ENCODE results near the gene RCOR2. TPM values are rescaled to one million over a fixed set of nuclear protein-coding genes. Genes with fewer than 3 reads are reported as not detected.

The RCOR2 gene
- total RNA-seq, 1 experiment from 2014 or later = 77.4 TPM

DNA sequence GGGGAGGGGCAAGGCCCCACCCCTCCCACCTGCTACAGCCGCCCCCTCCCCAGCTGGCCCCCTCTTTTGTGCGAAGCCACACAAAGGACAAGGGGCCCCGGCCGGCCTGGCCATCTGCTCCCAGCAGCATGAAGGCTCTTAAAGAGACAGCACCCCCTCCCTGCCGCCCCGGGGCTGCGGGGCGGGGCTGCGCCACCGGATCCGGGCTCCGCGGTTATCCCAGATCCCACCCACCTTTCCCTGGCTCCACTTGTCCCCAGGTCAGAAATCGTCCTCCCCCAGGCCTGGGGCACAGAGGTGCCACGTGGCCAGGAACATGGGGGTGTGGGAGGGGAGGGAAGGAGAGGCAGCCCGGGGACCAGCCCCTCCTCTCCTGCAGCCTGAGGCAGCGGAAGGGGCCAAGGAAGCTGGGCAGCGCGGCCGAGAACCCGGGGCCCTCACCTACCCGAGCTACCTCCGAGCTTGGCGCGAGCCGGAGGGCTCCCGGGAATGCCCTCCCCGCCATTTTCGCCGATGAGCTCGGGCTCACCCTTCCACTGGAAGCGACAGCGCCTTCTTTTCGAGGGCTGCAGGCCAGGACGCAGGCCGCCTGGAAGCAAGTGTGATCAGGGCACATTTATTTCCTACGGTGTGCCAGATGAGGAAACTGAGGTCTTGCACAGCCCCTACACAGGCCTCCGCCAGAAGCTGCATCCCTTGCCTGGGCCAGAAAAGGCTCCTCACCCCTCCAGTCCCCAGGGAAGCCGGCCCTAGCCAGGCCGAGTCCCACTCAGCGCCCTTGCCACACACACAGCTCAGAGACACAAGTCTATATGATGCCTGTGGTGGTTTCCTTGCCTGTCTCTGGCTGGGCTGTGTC lies 2.5 kb upstream of the RCOR2 start (continued):
- TF ChIP-seq, protein P1, sequence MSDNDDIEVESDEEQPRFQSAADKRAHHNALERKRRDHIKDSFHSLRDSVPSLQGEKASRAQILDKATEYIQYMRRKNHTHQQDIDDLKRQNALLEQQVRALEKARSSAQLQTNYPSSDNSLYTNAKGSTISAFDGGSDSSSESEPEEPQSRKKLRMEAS (CRISPR knock-in tag; IDR thresholded peaks at IDR 0.05) = peak; percentile 97
- TF ChIP-seq, protein P2, sequence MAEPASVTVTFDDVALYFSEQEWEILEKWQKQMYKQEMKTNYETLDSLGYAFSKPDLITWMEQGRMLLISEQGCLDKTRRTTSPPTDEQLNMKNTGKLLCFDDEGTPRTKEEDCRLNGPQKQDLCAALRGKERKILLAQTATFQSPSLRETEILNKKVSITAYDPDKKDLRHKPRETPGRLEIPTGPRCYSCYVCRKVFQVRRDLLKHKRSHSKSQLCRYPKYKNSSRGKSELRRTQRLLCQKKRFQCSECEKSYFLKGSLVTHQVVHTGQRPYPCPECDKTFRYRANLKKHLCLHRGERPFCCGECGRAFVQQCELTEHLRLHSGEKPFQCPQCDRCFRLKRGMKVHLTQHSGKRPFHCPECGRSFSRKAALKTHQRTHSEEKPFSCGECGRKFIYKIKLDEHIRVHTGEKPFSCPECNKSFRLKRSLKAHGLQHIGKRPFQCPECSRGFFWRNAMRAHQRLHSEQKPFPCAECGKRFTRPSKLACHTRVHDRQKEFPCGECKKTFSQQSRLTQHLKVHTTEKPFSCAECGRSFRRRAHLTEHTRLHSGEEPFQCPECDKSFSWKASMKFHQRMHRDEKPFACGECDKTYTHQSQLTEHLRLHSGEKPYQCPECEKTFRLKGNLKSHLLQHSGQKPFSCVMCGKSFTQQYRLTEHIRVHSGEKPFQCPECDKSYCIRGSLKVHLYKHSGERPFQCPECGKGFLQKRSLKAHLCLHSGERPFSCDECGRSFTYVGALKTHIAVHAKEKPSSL (CRISPR knock-in tag; conservative IDR thresholded peaks at IDR 0.05) = no peak
- TF ChIP-seq, protein P3, sequence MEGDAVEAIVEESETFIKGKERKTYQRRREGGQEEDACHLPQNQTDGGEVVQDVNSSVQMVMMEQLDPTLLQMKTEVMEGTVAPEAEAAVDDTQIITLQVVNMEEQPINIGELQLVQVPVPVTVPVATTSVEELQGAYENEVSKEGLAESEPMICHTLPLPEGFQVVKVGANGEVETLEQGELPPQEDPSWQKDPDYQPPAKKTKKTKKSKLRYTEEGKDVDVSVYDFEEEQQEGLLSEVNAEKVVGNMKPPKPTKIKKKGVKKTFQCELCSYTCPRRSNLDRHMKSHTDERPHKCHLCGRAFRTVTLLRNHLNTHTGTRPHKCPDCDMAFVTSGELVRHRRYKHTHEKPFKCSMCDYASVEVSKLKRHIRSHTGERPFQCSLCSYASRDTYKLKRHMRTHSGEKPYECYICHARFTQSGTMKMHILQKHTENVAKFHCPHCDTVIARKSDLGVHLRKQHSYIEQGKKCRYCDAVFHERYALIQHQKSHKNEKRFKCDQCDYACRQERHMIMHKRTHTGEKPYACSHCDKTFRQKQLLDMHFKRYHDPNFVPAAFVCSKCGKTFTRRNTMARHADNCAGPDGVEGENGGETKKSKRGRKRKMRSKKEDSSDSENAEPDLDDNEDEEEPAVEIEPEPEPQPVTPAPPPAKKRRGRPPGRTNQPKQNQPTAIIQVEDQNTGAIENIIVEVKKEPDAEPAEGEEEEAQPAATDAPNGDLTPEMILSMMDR (IDR thresholded peaks at IDR 0.05) = no peak
- TF ChIP-seq, protein P4, sequence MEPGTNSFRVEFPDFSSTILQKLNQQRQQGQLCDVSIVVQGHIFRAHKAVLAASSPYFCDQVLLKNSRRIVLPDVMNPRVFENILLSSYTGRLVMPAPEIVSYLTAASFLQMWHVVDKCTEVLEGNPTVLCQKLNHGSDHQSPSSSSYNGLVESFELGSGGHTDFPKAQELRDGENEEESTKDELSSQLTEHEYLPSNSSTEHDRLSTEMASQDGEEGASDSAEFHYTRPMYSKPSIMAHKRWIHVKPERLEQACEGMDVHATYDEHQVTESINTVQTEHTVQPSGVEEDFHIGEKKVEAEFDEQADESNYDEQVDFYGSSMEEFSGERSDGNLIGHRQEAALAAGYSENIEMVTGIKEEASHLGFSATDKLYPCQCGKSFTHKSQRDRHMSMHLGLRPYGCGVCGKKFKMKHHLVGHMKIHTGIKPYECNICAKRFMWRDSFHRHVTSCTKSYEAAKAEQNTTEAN (CRISPR knock-in tag; IDR thresholded peaks at IDR 0.05) = peak; percentile 85; the same call in 1 of the 2 replicates
- TF ChIP-seq, protein P5, sequence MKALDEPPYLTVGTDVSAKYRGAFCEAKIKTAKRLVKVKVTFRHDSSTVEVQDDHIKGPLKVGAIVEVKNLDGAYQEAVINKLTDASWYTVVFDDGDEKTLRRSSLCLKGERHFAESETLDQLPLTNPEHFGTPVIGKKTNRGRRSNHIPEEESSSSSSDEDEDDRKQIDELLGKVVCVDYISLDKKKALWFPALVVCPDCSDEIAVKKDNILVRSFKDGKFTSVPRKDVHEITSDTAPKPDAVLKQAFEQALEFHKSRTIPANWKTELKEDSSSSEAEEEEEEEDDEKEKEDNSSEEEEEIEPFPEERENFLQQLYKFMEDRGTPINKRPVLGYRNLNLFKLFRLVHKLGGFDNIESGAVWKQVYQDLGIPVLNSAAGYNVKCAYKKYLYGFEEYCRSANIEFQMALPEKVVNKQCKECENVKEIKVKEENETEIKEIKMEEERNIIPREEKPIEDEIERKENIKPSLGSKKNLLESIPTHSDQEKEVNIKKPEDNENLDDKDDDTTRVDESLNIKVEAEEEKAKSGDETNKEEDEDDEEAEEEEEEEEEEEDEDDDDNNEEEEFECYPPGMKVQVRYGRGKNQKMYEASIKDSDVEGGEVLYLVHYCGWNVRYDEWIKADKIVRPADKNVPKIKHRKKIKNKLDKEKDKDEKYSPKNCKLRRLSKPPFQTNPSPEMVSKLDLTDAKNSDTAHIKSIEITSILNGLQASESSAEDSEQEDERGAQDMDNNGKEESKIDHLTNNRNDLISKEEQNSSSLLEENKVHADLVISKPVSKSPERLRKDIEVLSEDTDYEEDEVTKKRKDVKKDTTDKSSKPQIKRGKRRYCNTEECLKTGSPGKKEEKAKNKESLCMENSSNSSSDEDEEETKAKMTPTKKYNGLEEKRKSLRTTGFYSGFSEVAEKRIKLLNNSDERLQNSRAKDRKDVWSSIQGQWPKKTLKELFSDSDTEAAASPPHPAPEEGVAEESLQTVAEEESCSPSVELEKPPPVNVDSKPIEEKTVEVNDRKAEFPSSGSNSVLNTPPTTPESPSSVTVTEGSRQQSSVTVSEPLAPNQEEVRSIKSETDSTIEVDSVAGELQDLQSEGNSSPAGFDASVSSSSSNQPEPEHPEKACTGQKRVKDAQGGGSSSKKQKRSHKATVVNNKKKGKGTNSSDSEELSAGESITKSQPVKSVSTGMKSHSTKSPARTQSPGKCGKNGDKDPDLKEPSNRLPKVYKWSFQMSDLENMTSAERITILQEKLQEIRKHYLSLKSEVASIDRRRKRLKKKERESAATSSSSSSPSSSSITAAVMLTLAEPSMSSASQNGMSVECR (CRISPR knock-in tag; IDR thresholded peaks at IDR 0.05; ENCODE audit: borderline replicate concordance) = peak; percentile 85; the same call in 1 of the 2 replicates
- peak; percentile 52; the same call in 1 of the 2 replicates for TF ChIP-seq ETV6 (CRISPR knock-in tag; IDR thresholded peaks at IDR 0.05)
- TF ChIP-seq, protein P6, sequence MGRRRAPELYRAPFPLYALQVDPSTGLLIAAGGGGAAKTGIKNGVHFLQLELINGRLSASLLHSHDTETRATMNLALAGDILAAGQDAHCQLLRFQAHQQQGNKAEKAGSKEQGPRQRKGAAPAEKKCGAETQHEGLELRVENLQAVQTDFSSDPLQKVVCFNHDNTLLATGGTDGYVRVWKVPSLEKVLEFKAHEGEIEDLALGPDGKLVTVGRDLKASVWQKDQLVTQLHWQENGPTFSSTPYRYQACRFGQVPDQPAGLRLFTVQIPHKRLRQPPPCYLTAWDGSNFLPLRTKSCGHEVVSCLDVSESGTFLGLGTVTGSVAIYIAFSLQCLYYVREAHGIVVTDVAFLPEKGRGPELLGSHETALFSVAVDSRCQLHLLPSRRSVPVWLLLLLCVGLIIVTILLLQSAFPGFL (CRISPR knock-in tag; IDR thresholded peaks at IDR 0.05; ENCODE audit: borderline replicate concordance) = no peak
- peak; percentile 66; the same call in 1 of the 2 replicates for TF ChIP-seq FOXK1 (CRISPR knock-in tag; IDR thresholded peaks at IDR 0.05)
- no peak for TF ChIP-seq SMAD3 (CRISPR knock-in tag; IDR thresholded peaks at IDR 0.05; ENCODE audit: borderline replicate concordance)
- TF ChIP-seq, protein P7, sequence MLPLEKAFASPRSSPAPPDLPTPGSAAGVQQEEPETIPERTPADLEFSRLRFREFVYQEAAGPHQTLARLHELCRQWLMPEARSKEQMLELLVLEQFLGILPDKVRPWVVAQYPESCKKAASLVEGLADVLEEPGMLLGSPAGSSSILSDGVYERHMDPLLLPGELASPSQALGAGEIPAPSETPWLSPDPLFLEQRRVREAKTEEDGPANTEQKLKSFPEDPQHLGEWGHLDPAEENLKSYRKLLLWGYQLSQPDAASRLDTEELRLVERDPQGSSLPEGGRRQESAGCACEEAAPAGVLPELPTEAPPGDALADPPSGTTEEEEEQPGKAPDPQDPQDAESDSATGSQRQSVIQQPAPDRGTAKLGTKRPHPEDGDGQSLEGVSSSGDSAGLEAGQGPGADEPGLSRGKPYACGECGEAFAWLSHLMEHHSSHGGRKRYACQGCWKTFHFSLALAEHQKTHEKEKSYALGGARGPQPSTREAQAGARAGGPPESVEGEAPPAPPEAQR (CRISPR knock-in tag; IDR thresholded peaks at IDR 0.05) = no peak
- no peak for TF ChIP-seq SMAD4 (CRISPR knock-in tag; IDR thresholded peaks at IDR 0.05)
- TF ChIP-seq, protein P8, sequence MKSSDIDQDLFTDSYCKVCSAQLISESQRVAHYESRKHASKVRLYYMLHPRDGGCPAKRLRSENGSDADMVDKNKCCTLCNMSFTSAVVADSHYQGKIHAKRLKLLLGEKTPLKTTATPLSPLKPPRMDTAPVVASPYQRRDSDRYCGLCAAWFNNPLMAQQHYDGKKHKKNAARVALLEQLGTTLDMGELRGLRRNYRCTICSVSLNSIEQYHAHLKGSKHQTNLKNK (CRISPR knock-in tag; IDR thresholded peaks at IDR 0.05) = no peak
- TF ChIP-seq, protein P9, sequence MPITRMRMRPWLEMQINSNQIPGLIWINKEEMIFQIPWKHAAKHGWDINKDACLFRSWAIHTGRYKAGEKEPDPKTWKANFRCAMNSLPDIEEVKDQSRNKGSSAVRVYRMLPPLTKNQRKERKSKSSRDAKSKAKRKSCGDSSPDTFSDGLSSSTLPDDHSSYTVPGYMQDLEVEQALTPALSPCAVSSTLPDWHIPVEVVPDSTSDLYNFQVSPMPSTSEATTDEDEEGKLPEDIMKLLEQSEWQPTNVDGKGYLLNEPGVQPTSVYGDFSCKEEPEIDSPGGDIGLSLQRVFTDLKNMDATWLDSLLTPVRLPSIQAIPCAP (CRISPR knock-in tag; IDR thresholded peaks at IDR 0.05) = no peak
- no peak for TF ChIP-seq ZNF121 (CRISPR knock-in tag; IDR thresholded peaks at IDR 0.05)
- TF ChIP-seq ATF1 (CRISPR knock-in tag; IDR thresholded peaks at IDR 0.05) = no peak
- TF ChIP-seq ZNF416 (CRISPR knock-in tag; IDR thresholded peaks at IDR 0.05) = no peak
- TF ChIP-seq ZNF219 (CRISPR knock-in tag; IDR thresholded peaks at IDR 0.05; ENCODE audit: borderline replicate concordance) = no peak; the same call in 1 of the 2 replicates
- TF ChIP-seq, protein P10, sequence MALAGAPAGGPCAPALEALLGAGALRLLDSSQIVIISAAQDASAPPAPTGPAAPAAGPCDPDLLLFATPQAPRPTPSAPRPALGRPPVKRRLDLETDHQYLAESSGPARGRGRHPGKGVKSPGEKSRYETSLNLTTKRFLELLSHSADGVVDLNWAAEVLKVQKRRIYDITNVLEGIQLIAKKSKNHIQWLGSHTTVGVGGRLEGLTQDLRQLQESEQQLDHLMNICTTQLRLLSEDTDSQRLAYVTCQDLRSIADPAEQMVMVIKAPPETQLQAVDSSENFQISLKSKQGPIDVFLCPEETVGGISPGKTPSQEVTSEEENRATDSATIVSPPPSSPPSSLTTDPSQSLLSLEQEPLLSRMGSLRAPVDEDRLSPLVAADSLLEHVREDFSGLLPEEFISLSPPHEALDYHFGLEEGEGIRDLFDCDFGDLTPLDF (CRISPR knock-in tag; IDR thresholded peaks at IDR 0.05) = peak; percentile 48; the same call in 1 of the 2 replicates
- TF ChIP-seq JAZF1 (CRISPR knock-in tag; IDR thresholded peaks at IDR 0.05) = no peak
- TF ChIP-seq, protein P11, sequence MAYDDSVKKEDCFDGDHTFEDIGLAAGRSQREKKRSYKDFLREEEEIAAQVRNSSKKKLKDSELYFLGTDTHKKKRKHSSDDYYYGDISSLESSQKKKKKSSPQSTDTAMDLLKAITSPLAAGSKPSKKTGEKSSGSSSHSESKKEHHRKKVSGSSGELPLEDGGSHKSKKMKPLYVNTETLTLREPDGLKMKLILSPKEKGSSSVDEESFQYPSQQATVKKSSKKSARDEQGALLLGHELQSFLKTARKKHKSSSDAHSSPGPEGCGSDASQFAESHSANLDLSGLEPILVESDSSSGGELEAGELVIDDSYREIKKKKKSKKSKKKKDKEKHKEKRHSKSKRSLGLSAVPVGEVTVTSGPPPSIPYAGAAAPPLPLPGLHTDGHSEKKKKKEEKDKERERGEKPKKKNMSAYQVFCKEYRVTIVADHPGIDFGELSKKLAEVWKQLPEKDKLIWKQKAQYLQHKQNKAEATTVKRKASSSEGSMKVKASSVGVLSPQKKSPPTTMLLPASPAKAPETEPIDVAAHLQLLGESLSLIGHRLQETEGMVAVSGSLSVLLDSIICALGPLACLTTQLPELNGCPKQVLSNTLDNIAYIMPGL (CRISPR knock-in tag; IDR thresholded peaks at IDR 0.05) = 0 out of 2 replicates have a peak, but pooled peaks have one; percentile 52
